ENCODE measurements around the gene TSHZ2.
"Not testable (repeated sequence)": the region's sequence is repeated elsewhere in the genome, so short reads cannot be mapped to it uniquely, and the experiment has no call there.

The TSHZ2 gene

GRCh38 chr20:52962183-52962582 lies 10.0 kb upstream of the TSHZ2 start:
- no peak for DNase-seq (ENCODE audit: low spot score)

GRCh38 chr20:52963131-52963530 lies 9.0 kb upstream of the TSHZ2 start:
- DNase-seq (ENCODE audit: low spot score), result no peak

GRCh38 chr20:52964131-52964530 lies 8.0 kb upstream of the TSHZ2 start:
- DNase-seq (ENCODE audit: low spot score), result no peak

GRCh38 chr20:52965380-52965779 lies 6.8 kb upstream of the TSHZ2 start:
- DNase-seq (ENCODE audit: low spot score), result no peak

- no peak for DNase-seq (ENCODE audit: low spot score)
These were observed 6.3 kb upstream of the TSHZ2 start for GRCh38 chr20:52965819-52966218.

GRCh38 chr20:52966543-52966942 lies 5.6 kb upstream of the TSHZ2 start:
- DNase-seq (ENCODE audit: low spot score), result not testable (repeated sequence)

GRCh38 chr20:52971498-52972189 lies 514 bp upstream of the TSHZ2 start:
- DNase-seq (ENCODE audit: low spot score), result no peak

- DNase-seq (ENCODE audit: low spot score), result peak; percentile 37
These were observed 1.0 kb downstream of the TSHZ2 start for GRCh38 chr20:52972965-52973819.

GRCh38 chr20:52974179-52974594 lies 2.0 kb downstream of the TSHZ2 start:
- peak; percentile 79 for DNase-seq (ENCODE audit: low spot score)

GRCh38 chr20:52975029-52975732 lies 3.0 kb downstream of the TSHZ2 start:
- DNase-seq (ENCODE audit: low spot score), result peak; percentile 49

- DNase-seq (ENCODE audit: low spot score), result no peak
These were observed 3.8 kb downstream of the TSHZ2 start for GRCh38 chr20:52975803-52976531.

GRCh38 chr20:52978851-52979250 lies 6.7 kb downstream of the TSHZ2 start:
- DNase-seq (ENCODE audit: low spot score), result no peak

- DNase-seq (ENCODE audit: low spot score), result no peak
These were observed 8.9 kb downstream of the TSHZ2 start for GRCh38 chr20:52981051-52981450.

GRCh38 chr20:52983726-52984450 lies 11.7 kb downstream of the TSHZ2 start:
- DNase-seq (ENCODE audit: low spot score), result no peak

GRCh38 chr20:52984451-52984810 lies 12.3 kb downstream of the TSHZ2 start:
- DNase-seq (ENCODE audit: low spot score), result no peak

GRCh38 chr20:52985687-52986086 lies 13.5 kb downstream of the TSHZ2 start:
- no peak for DNase-seq (ENCODE audit: low spot score)

- no peak for DNase-seq (ENCODE audit: low spot score)
These were observed 15.1 kb downstream of the TSHZ2 start for GRCh38 chr20:52987295-52987694.

GRCh38 chr20:52991830-52992229 lies 19.7 kb downstream of the TSHZ2 start:
- DNase-seq (ENCODE audit: low spot score), result no peak

GRCh38 chr20:52992632-52993031 lies 20.5 kb downstream of the TSHZ2 start:
- DNase-seq (ENCODE audit: low spot score), result no peak

- DNase-seq (ENCODE audit: low spot score), result no peak
These were observed 20.9 kb downstream of the TSHZ2 start for GRCh38 chr20:52993076-52993475.

- no peak for DNase-seq (ENCODE audit: low spot score)
These were observed 22.2 kb downstream of the TSHZ2 start for GRCh38 chr20:52994184-52994970.

All from activated CD4-positive, alpha-beta T cell treated with anti-CD3 and anti-CD28 coated beads, Interleukin-2, Interleukin-4, amounts not matched to agents 100 ng/mL and 50 ng/mL, durations not matched to agents 16 hours and 8 hours (primary cell).